Choroid plexus epithelial cell (primary cell): ENCODE data around the gene SOST.

Experiments
- DNase-seq: peaks from one replicate; pipeline ENCODE4 v3.0.0-alpha.2; 2010; ENCODE audit warnings: low read depth
- H3K4me3 ChIP-seq: 2 replicates; pipeline ENCODE4 v1.5.1; 2011; ENCODE audit warnings: low read depth, mild to moderate bottlenecking, control low read depth, low read length, moderate library complexity
- CTCF ChIP-seq: conservative IDR thresholded peaks from 2 replicates; pipeline ENCODE4 v1.5.1; 2011; ENCODE audit warnings: low read depth, mild to moderate bottlenecking, control low read depth, inconsistent platforms, low read length, moderate library complexity

Gene SOST

GRCh38 chr17:43741636-43742035 lies 17.0 kb downstream of the SOST start:
- no peak for DNase-seq
- no peak for TF ChIP-seq CTCF
- H3K4me3 ChIP-seq: no peak overlapping the region

- TF ChIP-seq CTCF: no peak
- peak; percentile 48 for DNase-seq
- no peak overlapping the region for H3K4me3 ChIP-seq
Measured at GRCh38 chr17:43740541-43740940, 18.1 kb downstream of the SOST start.

- DNase-seq: no peak
- no peak for TF ChIP-seq CTCF
- no peak overlapping the region for H3K4me3 ChIP-seq
Measured at GRCh38 chr17:43737722-43738121, 20.9 kb downstream of the SOST start.

- H3K4me3 ChIP-seq: no peak overlapping the region
- no peak for DNase-seq
- TF ChIP-seq CTCF: no peak
Measured at GRCh38 chr17:43736389-43736788, 22.2 kb downstream of the SOST start.

- H3K4me3 ChIP-seq: no peak overlapping the region
- TF ChIP-seq CTCF: no peak
- peak; percentile 70 for DNase-seq
Measured at GRCh38 chr17:43734376-43734775, 24.2 kb downstream of the SOST start.

- DNase-seq: no peak
- no peak for TF ChIP-seq CTCF
- no peak overlapping the region for H3K4me3 ChIP-seq
Measured at GRCh38 chr17:43733956-43734355, 24.6 kb downstream of the SOST start.

- no peak overlapping the region for H3K4me3 ChIP-seq
- TF ChIP-seq CTCF: no peak
Measured at GRCh38 chr17:43732958-43733357, 25.6 kb downstream of the SOST start.

More at GRCh38 chr17:43732958-43733357, 25.6 kb downstream of the SOST start:
- peak; percentile 66 for DNase-seq
